Natural killer cell (primary cell): ENCODE results near the gene MVK. TPM values are rescaled to one million over a fixed set of nuclear protein-coding genes. Genes with fewer than 3 reads are reported as not detected.

Experiments used
- ATAC-seq, 3 donors: fragments of 150-1000 bp in 2 of 3; fragments of 200-7000 bp in 1 of 3; cut with Tn5 transposase; 1 replicate in 1 of 3; 2 replicates in 2 of 3; pipeline ENCODE4 v1.10.0; 2021; ENCODE audit warnings: mild to moderate bottlenecking in 2 of 3, moderate library complexity in 2 of 3
- DNase-seq, 2 donors: peaks; one replicate each; pipeline versions ENCODE4 v3.0.0 to v3.0.0-alpha.2; 2013 to 2021; ENCODE audit warnings: mixed read lengths in 1 of 2
- H3K27ac ChIP-seq: one replicate; pipeline ENCODE4 v1.5.1; 2013; ENCODE audit warnings: mild to moderate bottlenecking, low read length
- H3K27me3 ChIP-seq: one replicate; pipeline ENCODE4 v1.6.1; 2013; ENCODE audit warnings: low read length; ENCODE audit not compliant: control insufficient read depth, insufficient read depth
- H3K36me3 ChIP-seq: one replicate; pipeline ENCODE4 v1.6.1; 2013; ENCODE audit warnings: low read length; ENCODE audit not compliant: control insufficient read depth, insufficient read depth
- H3K4me1 ChIP-seq: one replicate; pipeline ENCODE4 v1.6.1; 2013; ENCODE audit warnings: low read length; ENCODE audit not compliant: control insufficient read depth, insufficient read depth
- H3K4me3 ChIP-seq: one replicate; pipeline ENCODE4 v1.5.1; 2013; ENCODE audit warnings: low read length
- H3K9me3 ChIP-seq: one replicate; pipeline ENCODE4 v1.6.1; 2013; ENCODE audit warnings: low read length; ENCODE audit not compliant: control insufficient read depth, insufficient read depth
- H3K27ac Mint-ChIP-seq, 2 donors: one replicate each; pipeline ENCODE4 v1.8.0; 2022; ENCODE audit warnings: mild to moderate bottlenecking in 2 of 2, mixed read lengths in 2 of 2, moderate library complexity in 1 of 2
- H3K27me3 Mint-ChIP-seq, 2 donors: one replicate each; pipeline ENCODE4 v1.8.0; 2022; ENCODE audit warnings: low read depth in 2 of 2, mixed read lengths in 2 of 2
- H3K36me3 Mint-ChIP-seq: one replicate; pipeline ENCODE4 v1.8.0; 2022; ENCODE audit warnings: mixed read lengths
- H3K4me1 Mint-ChIP-seq, 2 donors: one replicate each; pipeline ENCODE4 v1.8.0; 2022; ENCODE audit warnings: mixed read lengths in 2 of 2
- H3K4me3 Mint-ChIP-seq: one replicate; pipeline ENCODE4 v1.8.0; 2022; ENCODE audit warnings: mild to moderate bottlenecking, moderate library complexity, mixed read lengths
- H3K9me3 Mint-ChIP-seq, 2 donors: one replicate each; pipeline ENCODE4 v1.8.0; 2022; ENCODE audit warnings: mixed read lengths in 2 of 2
- WGBS: methylation state at CpG from one replicate; pipeline ENCODE4 v1.1.7; 2013; ENCODE audit warnings: missing lambda C conversion rate; ENCODE audit not compliant: insufficient coverage; 5-methylcytosine and 5-hydroxymethylcytosine counted together
- intact Hi-C: fragments of 100-400 bp; cut with micrococcal nuclease; formaldehyde crosslinking; loops from one replicate; pipeline ENCODE4 v1.14.2; 2022
- total RNA-seq, 4 donors: library from RNA; stranded (reverse); fragments of 120-200 nt in 1 of 4; gene quantifications; one replicate each; pipeline versions ENCODE4 v1.2.3 to v1.2.4, GENCODE V29; 2013 to 2022
- TF ChIP-seq, protein P1 (sequence below): fragments of 200-600 bp; IDR thresholded peaks from one replicate; pipeline ENCODE4 v1.8.0; 2022; ENCODE audit warnings: antibody characterized with exemption

The MVK gene
- total RNA-seq, 3 donors from 2014 or later (not counting 1 experiment from before 2014, with no cell fraction given) = 9.4 to 16.6 (median 16.2) TPM

DNA sequence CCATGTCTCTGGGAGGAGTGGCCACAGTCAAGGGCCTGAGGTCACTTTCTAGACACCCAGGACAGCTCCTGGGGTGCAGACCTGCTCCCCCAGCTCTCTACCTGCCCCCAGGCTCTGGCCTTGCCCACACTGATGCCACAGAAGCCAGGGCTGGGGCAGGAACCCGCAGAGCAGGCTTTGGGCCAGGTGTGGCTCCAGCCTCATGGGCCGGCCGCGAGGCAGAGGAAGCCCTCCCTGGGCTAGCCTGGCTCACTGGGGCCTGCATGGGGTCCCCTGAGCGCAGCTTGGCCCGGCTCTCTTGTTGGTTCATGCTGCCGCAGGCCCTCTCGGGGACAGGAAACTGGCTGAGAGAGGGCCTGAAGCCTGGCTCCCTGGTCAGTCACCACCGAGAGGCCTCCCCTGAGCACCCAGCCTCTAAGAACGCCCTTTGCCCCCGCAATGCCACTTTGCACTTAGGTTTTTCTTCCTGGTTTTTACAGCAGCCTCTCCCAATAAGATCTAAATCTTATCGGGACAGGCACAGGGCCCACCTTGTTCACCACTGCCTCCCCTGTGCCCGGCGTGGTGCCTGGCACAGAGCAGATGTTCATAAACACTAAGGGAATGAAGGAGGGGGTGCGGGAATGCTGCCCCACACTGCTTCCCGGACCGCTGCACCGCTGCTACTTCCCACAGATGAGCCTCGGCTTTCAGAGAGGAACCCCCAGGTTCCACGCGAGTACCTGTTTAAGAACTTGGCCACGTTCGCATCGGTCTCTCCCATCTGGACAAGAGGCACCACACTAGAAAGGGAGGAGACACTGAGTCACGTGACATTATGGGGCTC, 15.0 kb upstream of the MVK start:
- no peaks in the 10 kb centered on the region for H3K4me1 Mint-ChIP-seq
- no peaks in the 10 kb centered on the region for H3K27me3 ChIP-seq
- H3K4me3 Mint-ChIP-seq = no peak overlapping the region
- no peaks in the 10 kb centered on the region for H3K36me3 ChIP-seq
- ATAC-seq (no peak), DNase-seq (no peak)
- H3K9me3 Mint-ChIP-seq = no peaks in the 10 kb centered on the region
- H3K27ac Mint-ChIP-seq = no peak overlapping the region
- TF ChIP-seq, protein P1, sequence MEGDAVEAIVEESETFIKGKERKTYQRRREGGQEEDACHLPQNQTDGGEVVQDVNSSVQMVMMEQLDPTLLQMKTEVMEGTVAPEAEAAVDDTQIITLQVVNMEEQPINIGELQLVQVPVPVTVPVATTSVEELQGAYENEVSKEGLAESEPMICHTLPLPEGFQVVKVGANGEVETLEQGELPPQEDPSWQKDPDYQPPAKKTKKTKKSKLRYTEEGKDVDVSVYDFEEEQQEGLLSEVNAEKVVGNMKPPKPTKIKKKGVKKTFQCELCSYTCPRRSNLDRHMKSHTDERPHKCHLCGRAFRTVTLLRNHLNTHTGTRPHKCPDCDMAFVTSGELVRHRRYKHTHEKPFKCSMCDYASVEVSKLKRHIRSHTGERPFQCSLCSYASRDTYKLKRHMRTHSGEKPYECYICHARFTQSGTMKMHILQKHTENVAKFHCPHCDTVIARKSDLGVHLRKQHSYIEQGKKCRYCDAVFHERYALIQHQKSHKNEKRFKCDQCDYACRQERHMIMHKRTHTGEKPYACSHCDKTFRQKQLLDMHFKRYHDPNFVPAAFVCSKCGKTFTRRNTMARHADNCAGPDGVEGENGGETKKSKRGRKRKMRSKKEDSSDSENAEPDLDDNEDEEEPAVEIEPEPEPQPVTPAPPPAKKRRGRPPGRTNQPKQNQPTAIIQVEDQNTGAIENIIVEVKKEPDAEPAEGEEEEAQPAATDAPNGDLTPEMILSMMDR = no peak
- H3K4me3 ChIP-seq = no peak overlapping the region
- H3K9me3 ChIP-seq = no peaks in the 10 kb centered on the region
- H3K27ac ChIP-seq = no peak overlapping the region
- no peaks in the 10 kb centered on the region for H3K4me1 ChIP-seq
- intact Hi-C loops = no loop called here
- H3K27me3 Mint-ChIP-seq = no peaks in the 10 kb centered on the region
- H3K36me3 Mint-ChIP-seq = no peaks in the 10 kb centered on the region
- WGBS = 92% methylated on average over 25 of the region's 25 CpGs

DNA sequence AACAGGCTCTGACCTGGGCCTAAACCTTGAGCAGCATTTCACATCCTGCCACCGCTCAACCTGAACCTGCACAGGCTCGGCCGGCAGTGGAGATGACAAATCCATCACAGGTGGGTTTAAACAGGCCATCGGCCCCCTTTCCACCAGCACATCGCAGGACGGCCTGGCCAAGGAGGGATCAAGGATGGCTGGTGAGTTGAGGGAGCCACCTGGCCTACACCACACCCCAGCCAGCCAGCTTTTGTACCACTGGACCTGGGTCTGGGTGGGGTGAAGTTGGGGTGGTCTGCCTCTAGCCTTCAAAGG, 14.4 kb upstream of the MVK start:
- no peaks in the 10 kb centered on the region for H3K27me3 Mint-ChIP-seq
- 87% methylated on average over 6 of the region's 6 CpGs for WGBS
- no peak overlapping the region for H3K4me3 Mint-ChIP-seq
- no peaks in the 10 kb centered on the region for H3K4me1 ChIP-seq
- H3K36me3 Mint-ChIP-seq = no peaks in the 10 kb centered on the region
- H3K27ac ChIP-seq = no peak overlapping the region
- TF ChIP-seq, protein P1 = no peak
- H3K4me3 ChIP-seq = no peak overlapping the region
- no peaks in the 10 kb centered on the region for H3K27me3 ChIP-seq
- ATAC-seq = no peak
- H3K36me3 ChIP-seq = no peaks in the 10 kb centered on the region
- H3K4me1 Mint-ChIP-seq = no peaks in the 10 kb centered on the region
- DNase-seq = no peak
- no peaks in the 10 kb centered on the region for H3K9me3 Mint-ChIP-seq
- H3K27ac Mint-ChIP-seq = no peak overlapping the region
- intact Hi-C loops = no loop called here
- no peaks in the 10 kb centered on the region for H3K9me3 ChIP-seq

DNA sequence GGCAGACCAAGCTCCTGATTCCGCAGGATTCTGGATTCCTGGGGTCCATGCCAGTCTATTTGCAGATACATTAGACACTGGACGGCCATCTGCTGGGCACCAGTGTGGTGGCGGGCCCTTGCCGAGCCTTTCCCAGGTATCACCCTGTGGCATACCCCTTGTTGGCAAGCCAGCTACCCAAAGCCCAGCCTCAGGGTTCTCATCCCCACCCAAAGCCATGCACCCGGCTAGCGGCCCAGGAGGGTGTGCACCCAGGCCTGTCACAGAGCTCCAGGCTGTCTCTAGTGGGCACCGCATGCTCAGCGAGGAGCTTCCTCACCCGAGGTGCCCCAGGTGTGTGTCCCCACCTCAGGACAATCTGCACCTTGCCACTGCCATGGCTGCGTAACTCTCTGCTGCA, 14.0 kb upstream of the MVK start:
- no peak overlapping the region for H3K4me3 ChIP-seq
- TF ChIP-seq, protein P1 = no peak
- WGBS = 94% methylated on average over 10 of the region's 10 CpGs
- DNase-seq (no peak), ATAC-seq (no peak)
- H3K4me1 ChIP-seq = no peaks in the 10 kb centered on the region
- H3K9me3 ChIP-seq = no peaks in the 10 kb centered on the region
- Mint-ChIP-seq H3K27me3 (no peaks in the 10 kb centered on the region), H3K4me1 (no peaks in the 10 kb centered on the region), H3K36me3 (no peaks in the 10 kb centered on the region), H3K9me3 (no peaks in the 10 kb centered on the region), H3K4me3 (no peak overlapping the region), H3K27ac (no peak overlapping the region)
- intact Hi-C loops = no loop called here
- H3K27me3 ChIP-seq = no peaks in the 10 kb centered on the region
- no peak overlapping the region for H3K27ac ChIP-seq
- H3K36me3 ChIP-seq = no peaks in the 10 kb centered on the region
